Stimulated activated CD8-positive, alpha-beta memory T cell treated with anti-CD3 and anti-CD28 coated beads, Interleukin-15, amount 100 ng/mL, for 1 hour (primary cell): Measurements from ENCODE around the gene TEKT2.

Experiments
- DNase-seq: peaks from one replicate; pipeline ENCODE4 v3.0.0-alpha.2; 2020; ENCODE audit warnings: low read depth

Gene TEKT2, protein sequence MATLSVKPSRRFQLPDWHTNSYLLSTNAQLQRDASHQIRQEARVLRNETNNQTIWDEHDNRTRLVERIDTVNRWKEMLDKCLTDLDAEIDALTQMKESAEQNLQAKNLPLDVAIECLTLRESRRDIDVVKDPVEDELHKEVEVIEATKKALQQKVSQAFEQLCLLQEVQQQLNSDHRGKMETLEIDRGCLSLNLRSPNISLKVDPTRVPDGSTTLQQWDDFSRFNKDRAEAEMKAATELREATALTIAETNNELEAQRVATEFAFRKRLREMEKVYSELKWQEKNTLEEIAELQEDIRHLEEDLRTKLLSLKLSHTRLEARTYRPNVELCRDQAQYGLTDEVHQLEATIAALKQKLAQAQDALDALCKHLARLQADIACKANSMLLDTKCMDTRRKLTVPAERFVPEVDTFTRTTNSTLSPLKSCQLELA

DNA sequence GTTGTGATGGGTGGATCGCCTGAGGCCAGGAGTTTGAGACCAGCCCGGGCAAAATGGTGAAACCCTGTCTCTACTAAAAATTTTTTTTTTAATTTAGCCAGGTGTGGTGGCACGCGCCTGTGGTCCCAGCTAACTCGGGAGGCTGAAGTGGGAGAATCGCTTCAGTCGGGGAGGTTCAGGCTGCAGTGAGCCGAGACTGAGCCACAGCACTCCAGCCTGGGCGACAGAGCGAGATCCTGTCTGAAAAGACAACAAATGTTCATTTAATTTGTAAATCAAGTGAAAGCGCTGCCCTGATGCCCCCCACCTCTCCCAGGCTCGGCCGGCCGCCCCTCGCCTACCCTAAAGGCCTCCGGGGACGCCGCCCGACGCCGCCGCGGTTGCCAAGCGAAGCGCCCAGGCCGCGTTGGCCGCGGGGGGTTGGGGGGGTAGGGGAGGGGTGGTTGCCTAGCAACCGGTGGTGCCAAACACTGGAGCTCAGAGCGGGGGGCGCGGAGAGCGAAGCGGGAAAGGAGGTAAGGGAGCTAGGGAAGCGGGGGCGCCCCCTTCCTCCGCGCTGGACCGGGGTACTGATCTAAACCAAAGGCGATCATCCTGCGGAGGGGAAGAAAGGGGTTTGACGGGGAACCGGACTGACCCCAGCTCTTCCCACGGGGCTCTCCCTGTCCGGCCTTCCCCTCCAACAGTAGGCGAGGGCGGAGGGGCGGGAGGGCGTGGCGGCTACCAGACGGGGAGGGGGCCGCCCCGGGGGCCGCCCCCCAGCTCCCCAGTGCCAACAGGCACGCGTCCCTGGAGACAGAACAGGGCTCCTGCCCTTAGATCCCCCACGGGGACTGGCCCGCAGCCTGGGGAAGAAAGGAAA, at the start of gene TEKT2:
Gene TEKT2, plus strand, starts transcription at position 460 of the 862 bp plus-strand sequence. CDS start 828 bp downstream, outside the sequence.
- no peak for DNase-seq

DNA sequence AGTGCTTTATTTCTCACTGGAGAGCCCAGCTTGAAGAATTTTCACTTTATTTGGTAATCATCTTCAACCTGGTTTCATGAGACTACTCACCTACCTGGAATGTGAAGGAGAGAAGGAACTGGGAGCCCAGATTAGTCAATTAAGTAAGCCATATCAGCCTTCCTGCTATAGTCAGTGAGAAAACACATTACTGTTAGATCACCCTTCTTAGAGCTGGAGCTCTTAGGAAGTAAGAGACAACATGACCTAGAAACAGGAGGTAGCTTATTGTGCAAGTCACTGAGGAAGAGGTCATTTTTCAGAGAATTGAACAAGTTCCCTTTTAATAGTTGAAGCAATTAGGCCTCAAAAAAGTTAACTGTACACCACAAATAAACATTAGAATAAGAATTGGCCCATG, 49.2 kb upstream of the TEKT2 start:
- no peak for DNase-seq

DNA sequence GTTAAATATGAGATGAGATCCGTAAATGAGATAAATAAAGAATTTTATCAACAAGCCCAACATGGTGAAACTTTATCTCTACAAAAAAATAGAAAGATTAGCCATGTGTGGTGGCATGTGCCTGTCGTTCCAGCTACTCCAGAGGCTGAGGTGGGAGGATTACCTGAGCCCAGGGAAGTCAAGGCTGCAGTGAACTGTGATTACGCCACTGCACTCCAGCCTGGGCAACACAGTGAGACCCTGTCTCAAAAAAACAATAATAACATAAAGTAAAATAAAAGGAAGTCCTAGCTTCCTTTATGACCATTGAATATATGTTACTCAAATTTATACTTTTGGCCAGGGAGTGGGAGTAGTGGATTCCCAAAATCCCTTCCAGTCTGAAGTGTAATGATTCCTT, 48.7 kb upstream of the TEKT2 start:
- no peak for DNase-seq

DNA sequence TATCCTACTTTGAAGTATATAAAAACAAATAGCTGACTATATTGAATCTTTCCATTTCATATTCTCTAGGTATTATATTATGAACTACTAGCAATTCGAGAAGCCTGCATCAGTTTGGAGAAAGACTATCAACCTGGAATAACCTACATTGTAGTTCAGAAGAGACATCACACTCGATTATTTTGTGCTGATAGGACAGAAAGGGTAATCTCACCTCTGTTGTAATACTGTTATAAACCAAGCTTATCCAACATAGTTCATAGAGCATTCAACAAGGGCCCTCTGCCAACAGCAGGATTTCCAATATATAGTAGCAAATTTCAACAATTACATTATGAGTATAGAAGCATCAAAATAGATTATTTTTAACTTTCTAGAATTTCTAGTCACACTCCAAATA, 43.7 kb upstream of the TEKT2 start:
- no peak for DNase-seq

DNA sequence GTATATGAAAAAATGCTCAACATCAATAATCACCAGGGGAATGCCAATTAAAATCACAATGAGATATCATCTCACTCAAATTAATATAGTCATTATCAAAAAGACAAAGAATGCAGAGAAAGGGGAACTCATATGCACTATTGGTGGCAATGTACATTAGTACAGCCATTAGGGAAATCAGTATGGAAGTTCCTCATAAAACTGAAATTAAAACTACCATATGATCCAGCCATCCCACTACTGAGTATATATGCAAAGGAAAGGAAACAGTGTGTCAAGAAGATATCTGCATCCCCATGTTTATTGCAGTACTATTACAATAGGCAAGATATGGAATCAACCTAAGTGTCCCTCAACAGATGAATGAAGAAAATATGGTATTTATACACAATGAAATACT, 32.1 kb upstream of the TEKT2 start:
- DNase-seq: no peak

DNA sequence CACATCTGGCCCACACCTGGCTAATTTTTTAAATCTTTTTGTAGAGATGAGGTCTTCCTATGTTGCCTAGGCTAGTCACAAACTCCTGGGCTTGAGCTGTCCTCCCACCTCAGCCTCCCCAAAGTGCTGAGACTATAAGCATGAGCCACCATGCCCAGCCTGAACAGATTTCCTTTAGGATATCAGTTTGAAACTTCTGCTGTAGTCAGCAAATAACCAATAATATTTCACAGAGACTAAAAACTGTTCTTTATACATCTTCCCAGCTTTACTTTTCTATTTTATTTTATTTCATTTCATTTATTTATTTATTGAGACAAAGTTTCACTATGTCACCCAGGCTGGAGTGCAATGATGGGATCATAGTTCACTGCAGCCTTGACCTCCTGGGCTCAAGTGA, 29.9 kb upstream of the TEKT2 start:
- DNase-seq: no peak

DNA sequence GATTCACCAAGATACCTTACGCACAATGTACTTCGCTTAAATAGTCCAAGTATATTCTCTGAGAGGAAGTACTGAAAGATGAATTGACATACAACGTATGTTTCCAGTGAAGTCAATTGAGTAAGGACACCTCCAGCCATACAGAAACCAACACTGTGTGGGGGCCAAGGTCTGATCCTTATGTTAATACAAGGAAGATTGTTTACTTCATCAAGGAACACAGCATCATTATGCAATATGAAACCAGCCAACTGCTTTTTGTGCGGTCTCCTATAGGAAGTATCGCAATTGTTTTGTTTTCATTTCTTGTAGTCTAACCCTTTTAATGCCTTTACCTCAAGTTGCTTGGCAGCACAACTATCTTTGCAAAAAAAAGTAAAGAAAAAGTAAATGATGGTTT, 28.2 kb upstream of the TEKT2 start:
- no peak for DNase-seq

DNA sequence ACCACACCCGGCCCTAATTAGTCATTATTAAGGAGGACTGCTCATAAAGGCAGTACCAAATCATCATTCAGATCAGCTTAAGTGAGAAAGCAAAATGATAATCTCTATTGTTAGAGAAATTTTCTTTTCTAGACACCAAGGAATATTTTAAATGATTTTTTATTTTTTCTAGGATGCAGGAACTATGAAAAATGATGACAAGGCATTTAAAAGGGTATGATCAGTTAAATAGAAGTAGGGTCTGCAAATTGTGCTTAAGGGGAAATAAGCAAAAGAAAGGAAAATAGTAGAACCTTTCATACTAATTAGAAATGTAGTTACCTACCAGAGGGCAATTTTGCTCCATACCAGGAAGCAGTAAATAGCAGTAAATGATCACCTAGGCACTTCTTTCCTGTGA, 21.6 kb upstream of the TEKT2 start:
- no peak for DNase-seq

DNA sequence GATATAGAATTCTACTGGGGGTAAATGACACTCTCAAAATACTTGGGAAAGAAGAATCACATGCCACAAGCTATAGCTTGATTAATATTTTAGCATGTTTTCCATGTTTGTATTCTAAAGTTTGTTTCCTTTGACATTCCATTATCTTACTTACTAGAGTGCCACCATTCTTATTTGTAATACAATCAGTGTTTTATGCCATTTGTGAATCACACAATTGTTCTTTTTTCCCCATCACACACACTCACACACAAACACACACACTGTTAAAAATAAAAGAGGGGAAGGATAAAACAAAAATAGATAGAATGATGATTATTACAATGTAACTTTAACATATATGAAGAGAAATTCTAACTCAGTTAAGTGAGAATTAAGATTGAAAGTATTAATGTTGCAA, 16.0 kb upstream of the TEKT2 start:
- no peak for DNase-seq

DNA sequence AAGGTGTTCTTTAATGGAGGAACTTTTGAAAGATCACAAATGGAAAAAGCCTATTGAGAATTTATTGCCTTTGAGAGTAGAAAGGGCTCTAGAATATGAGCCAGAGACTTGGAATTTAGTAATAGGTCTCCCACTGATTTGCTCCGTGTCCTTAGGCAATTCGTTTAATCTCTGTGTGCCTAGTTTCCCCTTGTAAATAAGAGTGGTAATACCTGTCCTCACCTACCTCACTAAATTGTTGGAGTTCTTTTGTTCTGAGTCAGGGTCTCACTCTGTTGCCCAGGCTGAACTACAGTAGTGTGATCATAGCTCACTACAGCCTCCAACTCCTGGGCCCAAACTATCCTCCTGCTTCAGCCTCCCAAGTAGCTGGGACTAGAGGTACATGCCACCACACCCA, 15.0 kb upstream of the TEKT2 start:
- DNase-seq: no peak

DNA sequence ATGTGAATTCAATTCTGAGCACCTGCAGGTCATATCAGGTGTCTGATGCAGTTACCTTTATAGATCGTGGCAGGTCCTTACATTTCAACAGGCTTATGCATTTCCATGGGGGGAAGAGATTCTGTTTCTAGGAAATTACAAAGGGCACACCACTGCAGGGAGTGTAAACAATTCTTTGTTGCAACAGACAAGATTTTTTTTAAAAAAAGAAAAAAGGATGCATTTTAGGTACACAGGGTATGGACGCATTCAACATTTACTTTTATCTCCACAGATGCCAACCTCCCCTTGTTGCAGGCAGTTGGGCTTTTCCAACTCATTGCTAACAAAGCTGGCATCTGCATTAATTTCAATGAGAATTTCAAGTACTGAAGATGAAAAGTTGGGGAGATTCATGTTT, 13.5 kb upstream of the TEKT2 start:
- no peak for DNase-seq

DNA sequence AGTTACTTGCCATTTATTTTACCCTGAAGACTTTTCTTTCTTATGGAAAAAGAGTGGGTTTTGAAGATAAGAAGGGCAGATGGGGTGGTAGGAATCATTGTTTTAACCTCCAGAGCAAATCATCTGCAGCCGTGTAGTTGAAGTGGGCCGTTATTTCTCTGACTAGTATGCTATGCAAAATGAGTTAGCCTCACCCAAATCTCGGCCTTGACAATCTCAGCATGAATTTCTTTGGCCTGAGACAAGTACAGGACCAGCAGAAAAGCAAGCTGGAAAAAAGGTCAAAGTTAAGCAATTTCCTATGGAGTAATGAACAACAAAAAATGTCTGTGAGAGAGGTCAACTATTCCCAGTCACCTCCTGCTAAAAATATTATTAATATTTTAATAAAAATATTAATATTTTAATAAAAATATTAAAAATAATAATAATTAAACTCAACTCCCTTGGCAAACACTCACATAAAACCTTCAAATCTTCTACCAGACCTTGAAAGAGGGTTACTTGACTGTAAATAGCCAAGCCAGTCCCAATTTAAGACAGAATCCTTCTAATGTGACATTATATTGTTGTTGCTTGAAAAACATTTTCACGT, 6.8 kb upstream of the TEKT2 start:
- no peak for DNase-seq

DNA sequence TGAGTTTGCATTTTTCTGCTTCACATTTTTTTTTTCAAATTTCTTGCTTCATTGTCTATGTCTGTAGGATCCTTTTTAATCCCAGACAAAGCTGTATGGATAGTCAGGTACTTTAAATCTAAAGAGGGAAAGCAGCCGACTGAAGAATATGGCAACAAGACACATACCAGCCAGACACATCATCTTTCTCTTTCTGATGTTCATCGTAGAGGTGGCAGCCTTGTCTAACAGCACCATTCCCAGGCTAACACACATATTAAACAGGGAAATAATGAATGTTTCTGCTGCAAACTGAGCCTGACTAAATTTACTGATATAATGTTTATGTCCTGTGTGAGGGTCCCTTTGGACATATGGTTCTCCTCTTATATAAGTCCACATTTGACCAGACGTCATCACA, 3.7 kb upstream of the TEKT2 start:
- DNase-seq: no peak

DNA sequence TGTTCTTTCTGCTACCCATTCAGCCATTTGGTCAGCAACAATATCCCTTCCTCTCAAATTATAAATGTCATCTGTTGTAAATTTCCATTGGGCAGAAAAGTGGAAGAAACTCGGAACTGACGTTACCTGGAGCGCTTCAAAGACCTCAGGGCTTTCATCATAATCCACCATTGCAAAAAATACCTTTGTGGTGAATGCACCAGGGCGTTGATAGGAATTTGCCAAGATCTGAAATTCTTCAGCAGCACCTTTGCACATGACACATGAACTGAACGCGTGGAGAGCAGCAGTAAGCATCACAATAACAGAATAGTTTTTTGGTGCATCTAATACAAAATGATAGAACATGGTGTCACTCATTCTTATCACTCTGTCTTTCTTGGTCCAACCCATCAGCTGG, 3.1 kb upstream of the TEKT2 start:
- no peak for DNase-seq

DNA sequence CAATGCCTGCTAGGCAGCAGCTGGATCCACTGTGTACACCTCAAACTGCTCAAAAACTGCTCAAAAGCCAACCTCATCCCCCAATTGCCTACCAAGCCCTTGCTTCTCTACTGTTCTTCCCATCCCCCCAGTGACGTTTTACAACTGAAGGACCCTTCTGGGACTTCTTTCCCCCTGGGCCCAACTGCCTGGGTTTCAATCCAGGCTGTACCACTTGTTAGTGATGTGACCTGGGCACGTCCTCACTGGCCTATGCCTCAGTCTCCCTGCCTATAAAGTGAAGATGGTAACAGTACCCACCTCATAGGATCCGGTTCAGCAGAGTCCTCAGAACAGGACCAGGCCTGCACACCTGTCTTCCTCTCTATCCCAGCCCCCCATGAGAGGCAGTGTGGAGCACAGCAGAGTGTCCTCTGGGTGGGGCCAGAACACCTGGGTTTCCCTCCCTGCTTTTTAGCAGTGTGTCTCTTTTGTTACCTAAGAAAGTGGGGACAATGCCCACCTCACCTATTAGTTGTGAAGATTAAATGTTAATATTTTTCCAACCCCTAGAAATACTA, 1.9 kb upstream of the TEKT2 start:
- no peak for DNase-seq

DNA sequence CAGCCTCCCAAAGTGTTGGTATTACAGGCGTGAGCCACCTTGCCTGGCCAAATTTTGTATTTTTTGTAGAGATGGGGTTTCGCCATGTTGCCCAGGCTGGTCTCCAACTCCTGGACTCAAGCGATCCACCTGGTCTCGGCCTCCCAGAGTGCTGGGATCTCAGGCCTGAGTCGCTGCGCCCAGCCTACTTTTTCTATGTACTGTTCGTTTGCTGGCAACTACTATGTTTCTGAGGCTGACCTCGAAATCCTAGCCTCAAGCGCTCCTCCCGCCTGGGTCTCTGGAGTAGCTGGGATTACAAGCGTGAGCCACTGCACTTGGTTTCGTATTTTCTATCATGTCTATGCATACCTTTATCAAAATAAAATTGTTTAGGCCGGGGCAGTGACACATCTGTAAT, 675 bp upstream of the TEKT2 start:
- DNase-seq: no peak

DNA sequence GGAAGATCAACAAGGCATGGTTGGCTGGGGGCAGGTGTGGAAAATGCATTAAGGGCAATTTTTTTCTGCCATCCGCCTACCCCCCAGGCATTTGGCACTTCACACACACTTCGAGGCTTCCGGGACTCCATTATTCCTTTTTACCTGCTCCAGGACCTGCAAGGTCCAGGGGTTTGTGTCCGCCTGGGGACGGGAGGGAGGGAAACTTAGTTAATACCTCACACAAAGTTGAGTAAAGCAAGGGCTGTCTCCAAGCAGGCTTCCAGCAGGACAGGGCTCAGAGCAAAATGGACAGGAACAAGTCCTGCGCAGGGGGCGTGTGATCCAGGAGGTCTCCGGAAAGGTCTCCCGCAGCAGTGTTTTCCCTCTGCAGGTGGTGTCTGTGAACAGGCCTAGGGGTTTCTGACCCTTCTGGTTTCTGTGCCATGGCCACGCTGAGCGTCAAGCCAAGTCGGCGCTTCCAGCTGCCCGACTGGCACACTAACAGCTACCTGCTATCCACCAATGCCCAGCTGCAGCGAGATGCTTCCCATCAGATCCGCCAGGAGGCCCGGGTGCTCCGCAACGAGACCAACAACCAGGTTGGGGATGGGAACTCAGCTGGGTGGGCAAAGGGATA, 712 bp downstream of the TEKT2 start:
- no peak for DNase-seq

DNA sequence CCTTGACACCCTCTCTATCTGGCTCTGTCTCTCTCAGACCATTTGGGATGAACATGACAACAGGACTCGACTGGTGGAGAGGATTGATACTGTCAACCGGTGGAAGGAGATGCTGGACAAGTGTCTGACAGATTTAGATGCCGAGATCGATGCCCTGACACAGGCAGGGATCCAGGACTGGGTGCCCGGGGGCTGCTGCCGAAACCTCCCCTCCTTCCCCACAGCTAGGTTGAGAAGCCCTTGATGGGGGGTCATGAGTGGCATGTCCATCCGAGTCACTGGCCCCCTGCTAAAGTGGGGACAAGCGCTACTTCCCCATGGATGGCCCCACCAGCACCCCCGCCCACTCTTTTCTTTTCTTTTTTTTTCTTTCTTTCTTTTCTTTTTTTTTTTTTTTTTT, 1.2 kb downstream of the TEKT2 start:
- no peak for DNase-seq

DNA sequence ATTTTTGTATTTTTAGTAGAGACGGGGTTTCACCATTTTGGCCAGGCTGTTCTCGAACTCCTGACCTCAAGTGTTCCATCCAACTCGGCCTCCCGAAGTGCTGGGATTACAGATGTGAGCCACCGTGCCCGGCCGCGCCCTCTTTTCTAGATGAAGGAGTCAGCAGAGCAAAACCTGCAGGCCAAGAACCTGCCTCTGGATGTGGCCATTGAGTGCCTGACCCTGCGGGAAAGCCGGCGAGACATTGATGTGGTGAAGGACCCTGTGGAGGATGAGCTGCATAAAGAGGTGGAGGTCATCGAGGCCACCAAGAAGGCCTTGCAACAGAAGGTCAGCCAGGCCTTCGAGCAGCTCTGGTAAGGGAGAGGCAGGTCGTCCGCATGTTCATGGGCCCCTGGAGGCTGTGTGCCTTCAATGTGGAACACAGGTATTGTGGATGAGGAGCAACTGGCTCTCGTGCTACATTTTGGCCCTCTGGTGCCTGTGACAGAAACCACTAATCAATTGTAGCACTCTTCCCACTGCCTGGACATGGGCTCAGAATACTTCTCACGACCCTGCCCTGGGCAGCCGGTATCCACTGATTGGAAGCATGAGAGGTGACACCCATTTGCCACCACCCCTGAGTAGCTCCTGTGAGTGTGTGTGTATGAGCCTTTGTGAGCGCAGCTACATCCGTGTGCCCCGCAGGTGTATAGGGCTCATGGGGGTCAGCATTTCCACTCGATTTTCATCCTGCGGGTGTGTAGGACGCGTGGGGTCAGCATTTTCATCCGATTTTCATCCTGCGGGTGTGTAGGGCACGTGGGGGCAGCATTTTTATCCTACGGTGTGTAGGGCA, 2.0 kb downstream of the TEKT2 start:
- no peak for DNase-seq

DNA sequence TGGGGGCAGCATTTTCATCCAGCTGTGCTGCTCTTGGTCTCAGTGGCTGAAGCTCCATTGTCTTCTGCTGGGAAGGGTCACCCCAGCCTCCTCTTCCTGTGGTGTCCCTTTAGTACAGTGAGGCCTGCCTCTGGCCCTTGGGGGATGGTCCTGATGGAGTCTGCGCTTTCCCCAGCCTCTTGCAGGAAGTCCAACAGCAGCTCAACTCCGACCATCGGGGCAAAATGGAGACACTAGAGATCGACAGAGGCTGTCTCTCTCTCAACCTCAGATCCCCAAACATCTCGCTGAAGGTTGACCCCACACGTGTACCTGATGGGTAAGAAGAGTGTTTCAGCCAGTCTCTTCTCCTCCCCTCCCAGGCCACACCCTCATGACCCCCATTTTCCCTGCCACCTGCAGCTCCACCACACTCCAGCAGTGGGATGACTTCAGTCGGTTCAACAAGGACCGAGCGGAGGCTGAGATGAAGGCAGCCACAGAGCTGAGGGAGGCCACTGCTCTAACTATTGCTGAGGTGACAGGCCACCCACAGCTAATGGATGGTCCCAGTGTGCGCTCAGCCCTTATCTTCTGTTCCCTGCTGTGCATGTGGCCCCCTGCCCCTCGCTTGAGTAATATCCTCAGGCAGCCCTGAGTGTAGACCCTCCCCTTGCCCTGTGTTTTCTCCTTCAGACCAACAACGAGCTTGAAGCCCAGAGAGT, 2.8 kb downstream of the TEKT2 start:
- DNase-seq: no peak
